Pancreas (tissue), 10 donors: ENCODE results near the gene LMNTD2. TPM values are rescaled to one million over a fixed set of nuclear protein-coding genes. Genes with fewer than 3 reads are reported as not detected.

ENCODE experiments used
- ATAC-seq, 4 donors: fragments of 200-7000 bp; cut with Tn5 transposase; one replicate each; pipeline versions ENCODE4 v1.8.0 to v1.9.1; 2020; ENCODE audit warnings: mild to moderate bottlenecking in 4 of 4, moderate library complexity in 4 of 4
- DNase-seq, 6 donors: peaks; one replicate each; pipeline ENCODE4 v3.0.0-alpha.2; 2020
- FAIRE-seq: peaks from 2 replicates; lab custom pipeline; 2012; peaks lifted over from hg19 to GRCh38; lab: Jason Lieb, UNC
- H3K27ac ChIP-seq, 4 donors: fragments of 200-600 bp; sonication (generic); 1 replicate in 3 of 4; 2 replicates in 1 of 4; pipeline versions ENCODE4 v1.5.0 to v1.8.0; 2020
- H3K27me3 ChIP-seq, 4 donors: fragments of 200-600 bp; one replicate each; pipeline ENCODE4 v1.8.0; 2021
- H3K36me3 ChIP-seq, 3 donors: fragments of 200-600 bp; sonication (generic) in 1 of 3; one replicate each; pipeline versions ENCODE4 v1.5.0 to v1.8.0; 2020 to 2021
- H3K4me1 ChIP-seq, 3 donors: fragments of 200-600 bp; one replicate each; pipeline ENCODE4 v1.8.0; 2021
- H3K4me3 ChIP-seq, 4 donors: fragments of 200-600 bp; sonication (generic) in 2 of 4; one replicate each; pipeline versions ENCODE4 v1.5.0 to v1.8.0; 2020 to 2021
- H3K9me3 ChIP-seq, 4 donors: fragments of 200-600 bp; one replicate each; pipeline ENCODE4 v1.8.0; 2021
- CTCF ChIP-seq, 4 donors: fragments of 200-600 bp; sonication (generic) in 3 of 4; IDR thresholded peaks; one replicate each; pipeline versions ENCODE4 v1.5.0 to v1.8.0; 2021; ENCODE audit warnings: antibody characterized with exemption in 4 of 4
- WGBS, 2 donors: extraction: QIAGEN DNeasy Blood & Tissue Kit; methylation state at CpG; one replicate each; pipeline ENCODE4 v1.1.7; 2013; 5-methylcytosine and 5-hydroxymethylcytosine counted together
- intact Hi-C, 3 donors: fragments of 100-400 bp; cut with DNase I; formaldehyde crosslinking; loops; one replicate each; pipeline versions ENCODE4 v1.11.1 to v1.14.2; 2022
- polyA plus RNA-seq, 2 donors: library from polyadenylated mRNA; stranded (reverse); fragments of 200-250 nt; gene quantifications; one replicate each; pipeline ENCODE4 v1.2.3, GENCODE V29; 2013
- total RNA-seq, 6 donors: library from RNA; stranded (reverse); fragmentation: NEBNext Ultra II Directional in 4 of 6; extraction: Animal tissue kit (Norgen Biotek cat#: 25700) in 4 of 6; gene quantifications; one replicate each; pipeline versions ENCODE4 v1.2.1 to v1.2.4, GENCODE V29; 2021 to 2023
- donor health status: healthy with polysubstance abuse.
- donor health status: DM: no; HTN: no; CAD: no; lungs with moderate emphysema.
- donor health status: DM: no; HTN: no; CAD: no.
- donor health status: control.
- donor health status: control.
- donor health status: Bipolar disorder and iron deficiency.
- donor health status: DM: yes; HTN: yes; CAD: no.
- donor health status: DM: no; HTN: no; CAD: no.
- donor health status: DM: no; HTN: no; CAD: no.
- donor health status: DM: yes; HTN: yes; CAD: no.

The LMNTD2 gene
- total and polyA plus RNA-seq, 8 donors, result 2.7 to 24.2 (median 5.9) TPM

DNA sequence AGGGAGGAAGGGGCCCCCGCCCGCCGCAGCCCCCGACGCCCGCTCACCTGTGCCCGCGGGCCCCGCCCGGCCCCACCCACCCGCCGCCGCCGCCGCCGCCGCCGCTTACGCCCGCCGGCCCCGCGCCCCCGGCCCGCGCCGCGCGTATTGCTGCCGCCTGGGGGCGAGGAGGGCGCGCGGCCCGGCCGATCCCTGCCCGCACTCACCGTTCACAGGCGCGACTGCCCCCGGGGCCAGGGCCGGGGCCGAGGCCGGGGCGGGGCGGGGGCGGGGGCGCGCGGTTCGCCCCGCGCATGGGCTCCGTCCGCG lies 25.4 kb downstream of the LMNTD2 start:
- no peak for TF ChIP-seq CTCF (IDR thresholded peaks at IDR 0.05)
- 0% methylated on average over 1 to 55 of the region's 56 CpGs for WGBS, 2 donors
- DNase-seq, result no peak
- intact Hi-C loops, result no loop called here
- Histone ChIP-seq H3K36me3 (peaks cover 0 to 12% (median 8%) of the 10 kb centered on the region in 3 donors), H3K4me3 (peak overlapping the region; percentile 47 to 85 (median 78)), H3K27me3 (no peaks in the 10 kb centered on the region), H3K9me3 (no peaks in the 10 kb centered on the region), H3K4me1 (peaks cover 6 to 15% (median 9%) of the 10 kb centered on the region in 3 donors), H3K27ac (no peak overlapping the region)
- no peak for FAIRE-seq
- ATAC-seq, result no peak

GRCh38 chr11:534396-535209 lies 25.9 kb downstream of the LMNTD2 start:
- intact Hi-C loops, result no loop called here

DNA sequence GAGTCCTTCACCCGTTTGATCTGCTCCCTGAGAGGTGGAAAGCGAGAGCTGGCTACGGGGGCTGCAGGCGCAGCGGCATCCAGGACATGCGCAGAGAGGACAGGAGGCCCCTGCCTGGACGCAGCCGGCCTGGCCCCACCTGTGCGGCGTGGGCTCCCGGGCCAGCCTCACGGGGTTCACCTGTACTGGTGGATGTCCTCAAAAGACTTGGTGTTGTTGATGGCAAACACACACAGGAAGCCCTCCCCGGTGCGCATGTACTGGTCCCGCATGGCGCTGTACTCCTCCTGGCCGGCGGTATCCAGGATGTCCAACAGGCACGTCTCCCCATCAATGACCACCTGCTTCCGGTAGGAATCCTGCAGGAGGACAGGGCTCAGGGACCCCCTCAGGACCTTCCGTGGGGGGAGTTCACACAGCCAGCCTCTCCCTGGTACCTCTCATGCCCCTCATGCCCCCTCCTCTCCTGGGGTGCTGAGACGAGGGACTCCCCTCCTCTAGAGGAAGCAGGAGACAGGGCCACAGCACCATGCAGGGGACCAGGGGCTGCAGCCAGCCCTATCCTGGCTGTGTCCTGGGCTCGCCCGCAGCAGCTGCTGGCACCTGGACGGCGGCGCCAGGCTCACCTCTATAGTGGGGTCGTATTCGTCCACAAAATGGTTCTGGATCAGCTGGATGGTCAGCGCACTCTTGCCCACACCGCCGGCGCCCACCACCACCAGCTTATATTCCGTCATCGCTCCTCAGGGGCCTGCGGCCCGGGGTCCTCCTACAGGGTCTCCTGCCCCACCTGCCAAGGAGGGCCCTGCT lies 26.7 kb downstream of the LMNTD2 start:
- DNase-seq (peak in 2 of 6 donors; percentile 56 to 78), ATAC-seq (no peak), FAIRE-seq (no peak)
- Histone ChIP-seq H3K4me1 (peaks cover 6 to 15% (median 9%) of the 10 kb centered on the region in 3 donors), H3K9me3 (no peaks in the 10 kb centered on the region), H3K27me3 (no peaks in the 10 kb centered on the region), H3K4me3 (peak overlapping the region in 2 of 4 donors; percentile 80 to 85), H3K36me3 (peaks cover 0 to 12% (median 8%) of the 10 kb centered on the region in 3 donors), H3K27ac (no peak overlapping the region)
- TF ChIP-seq CTCF (IDR thresholded peaks at IDR 0.05), result no peak
- intact Hi-C loops, result no loop called here
- whole genome bisulfite sequencing, 2 donors, result 92 to 93% methylated on average over 37 of the region's 37 CpGs

More at GRCh38 chr11:534396-535209, 25.9 kb downstream of the LMNTD2 start:
- H3K27me3 ChIP-seq, result no peaks in the 10 kb centered on the region
- no peak for TF ChIP-seq CTCF (IDR thresholded peaks at IDR 0.05)
- H3K9me3 ChIP-seq, result no peaks in the 10 kb centered on the region
- no peak overlapping the region for H3K27ac ChIP-seq
- H3K36me3 ChIP-seq, result peaks cover 0 to 12% (median 8%) of the 10 kb centered on the region in 3 donors
- H3K4me3 ChIP-seq, result peak overlapping the region; percentile 47 to 85 (median 78)
- DNase-seq (peak; percentile 31 to 87 (median 59)), ATAC-seq (peak in 3 of 4 donors; percentile 2 to 3 (median 2)), FAIRE-seq (no peak)
- WGBS, 2 donors, result 6 to 9% methylated on average over 45 to 66 of the region's 66 CpGs
- H3K4me1 ChIP-seq, result peaks cover 6 to 15% (median 9%) of the 10 kb centered on the region in 3 donors

DNA sequence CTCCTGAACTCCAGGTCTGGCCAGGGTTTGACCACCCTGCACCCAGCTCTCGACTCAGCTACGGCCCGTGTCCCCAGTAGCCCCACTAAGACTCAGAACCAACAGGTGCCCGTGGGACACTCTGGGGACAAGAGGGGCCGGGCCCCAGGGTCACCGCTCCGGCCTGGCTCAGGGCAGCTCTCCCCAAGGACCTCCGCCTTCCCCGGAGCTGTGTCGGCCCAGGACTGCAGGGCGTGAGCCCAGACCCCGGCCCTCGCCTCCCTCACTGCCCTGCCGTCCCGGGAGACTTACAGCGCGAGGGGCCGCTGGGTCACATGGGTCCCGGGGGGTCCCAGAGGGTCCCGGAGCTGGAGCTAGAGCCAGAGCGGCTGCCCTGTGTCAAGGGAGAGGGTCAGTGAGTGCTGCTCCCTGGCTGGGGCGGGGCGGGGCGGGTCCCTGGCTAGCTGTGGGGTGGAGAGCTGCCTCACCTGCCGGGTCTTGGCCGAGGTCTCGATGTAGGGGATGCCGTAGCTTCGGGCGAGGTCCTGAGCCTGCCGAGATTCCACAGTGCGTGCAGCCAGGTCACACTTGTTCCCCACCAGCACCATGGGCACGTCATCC lies 27.5 kb downstream of the LMNTD2 start:
- Histone ChIP-seq H3K36me3 (peaks cover 0 to 12% (median 8%) of the 10 kb centered on the region in 3 donors), H3K27ac (no peak overlapping the region), H3K4me1 (peaks cover 6 to 15% (median 9%) of the 10 kb centered on the region in 3 donors), H3K9me3 (no peaks in the 10 kb centered on the region), H3K4me3 (no peak overlapping the region), H3K27me3 (no peaks in the 10 kb centered on the region)
- no peak for TF ChIP-seq CTCF (IDR thresholded peaks at IDR 0.05)
- intact Hi-C loops, result no loop called here
- WGBS, 2 donors, result 92% methylated on average over 28 to 33 of the region's 33 CpGs
- no peak for ATAC-seq
- peak in 4 of 6 donors; percentile 27 to 80 (median 56) for DNase-seq
- no peak for FAIRE-seq
